Measurements from ENCODE around the gene ZFAND3. TPM values are rescaled to one million over a fixed set of nuclear protein-coding genes. Genes with fewer than 3 reads are reported as not detected.

The ZFAND3 gene
- total RNA-seq, 1 donor from 2014 or later: 18.7 TPM

DNA sequence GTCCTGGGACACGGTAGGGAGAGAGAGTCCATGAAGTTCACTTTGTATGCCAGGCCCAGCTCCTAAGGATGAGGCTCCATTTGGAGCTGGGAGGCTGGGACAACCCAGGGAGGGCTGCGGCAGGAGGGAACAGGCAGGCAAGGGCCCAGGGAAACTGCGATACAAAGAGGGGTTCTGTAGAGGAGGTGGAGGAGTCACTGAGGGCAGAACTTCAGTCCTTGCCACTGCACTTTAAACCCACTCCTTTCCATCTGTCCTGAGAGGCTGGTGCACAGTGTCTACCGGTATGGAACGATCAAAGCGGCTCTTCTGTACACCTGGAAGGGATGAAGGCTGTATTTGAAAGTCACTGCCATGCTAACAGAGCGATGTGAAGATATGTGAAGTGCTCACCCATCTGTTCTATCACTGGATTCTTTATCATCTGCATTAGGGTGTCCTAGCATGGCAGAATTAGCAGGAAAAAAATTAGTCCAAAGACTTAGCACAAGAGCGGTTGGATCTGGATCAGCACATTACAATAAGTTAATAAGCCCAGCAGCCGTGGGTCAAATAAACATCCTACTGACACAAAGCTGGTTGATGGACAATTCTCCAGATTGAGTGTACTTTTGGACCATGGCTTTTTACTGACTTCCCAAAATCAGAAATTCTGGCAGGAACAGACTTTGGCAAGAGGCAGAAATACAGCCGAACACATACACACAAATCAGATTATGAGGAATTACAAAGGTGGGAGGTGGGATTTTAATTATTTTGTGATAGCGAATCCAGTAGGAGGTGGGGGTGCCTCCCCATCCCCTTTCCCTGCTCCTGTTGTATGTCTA, 20.9 kb upstream of the ZFAND3 start:
- no peak overlapping the region for H3K4me3 ChIP-seq (ENCODE audit: low read depth, low read length)
- DNase-seq (ENCODE audit: low read depth): no peak
- TF ChIP-seq CTCF (conservative IDR thresholded peaks at IDR 0.05; ENCODE audit: low read depth, low read length): no peak

DNA sequence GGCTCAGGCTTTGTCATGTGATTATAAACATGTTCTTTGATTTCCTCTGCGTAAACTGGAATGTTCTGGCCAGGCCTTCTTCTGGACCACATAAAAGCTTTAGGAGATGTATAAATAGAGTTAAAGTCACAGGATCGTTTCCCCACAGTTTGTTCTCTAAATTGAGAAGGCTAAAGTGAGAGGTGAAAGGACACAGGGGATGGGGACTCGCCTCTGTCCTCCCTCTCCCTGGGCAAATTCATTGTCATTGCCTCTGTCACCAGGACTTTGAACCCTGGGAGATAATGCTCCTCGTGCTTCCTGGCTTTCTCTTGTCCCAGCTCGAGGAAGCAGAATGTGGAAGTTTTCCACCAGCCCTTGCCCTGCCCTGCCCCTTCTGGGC, 20.3 kb upstream of the ZFAND3 start:
- no peak for TF ChIP-seq CTCF (conservative IDR thresholded peaks at IDR 0.05; ENCODE audit: low read depth, low read length)
- no peak overlapping the region for H3K4me3 ChIP-seq (ENCODE audit: low read depth, low read length)
- no peak for DNase-seq (ENCODE audit: low read depth)

- no peak for TF ChIP-seq CTCF (conservative IDR thresholded peaks at IDR 0.05; ENCODE audit: low read depth, low read length)
- no peak for DNase-seq (ENCODE audit: low read depth)
- no peak overlapping the region for H3K4me3 ChIP-seq (ENCODE audit: low read depth, low read length)
These were observed 18.6 kb upstream of the ZFAND3 start for GRCh38 chr6:37800703-37801604.

GRCh38 chr6:37801605-37801940, 18.0 kb upstream of the ZFAND3 start:
- no peak for TF ChIP-seq CTCF (conservative IDR thresholded peaks at IDR 0.05; ENCODE audit: low read depth, low read length)
- no peak overlapping the region for H3K4me3 ChIP-seq (ENCODE audit: low read depth, low read length)
- DNase-seq (ENCODE audit: low read depth): no peak

- no peak for DNase-seq (ENCODE audit: low read depth)
- H3K4me3 ChIP-seq (ENCODE audit: low read depth, low read length): no peak overlapping the region
- TF ChIP-seq CTCF (conservative IDR thresholded peaks at IDR 0.05; ENCODE audit: low read depth, low read length): no peak
These were observed 16.7 kb upstream of the ZFAND3 start for GRCh38 chr6:37802810-37803209.

- no peak for DNase-seq (ENCODE audit: low read depth)
- H3K4me3 ChIP-seq (ENCODE audit: low read depth, low read length): no peak overlapping the region
- no peak for TF ChIP-seq CTCF (conservative IDR thresholded peaks at IDR 0.05; ENCODE audit: low read depth, low read length)
These were observed 14.9 kb upstream of the ZFAND3 start for GRCh38 chr6:37804586-37804985.

All from epithelial cell of proximal tubule (primary cell).